H1 (cell line): ENCODE measurements around the gene MYO1A. TPM values are rescaled to one million over a fixed set of nuclear protein-coding genes. Genes with fewer than 3 reads are reported as not detected.

Source experiments
- CTCF ChIA-PET: fragments of 300-600 bp; sonication (Branson Sonifier 250); formaldehyde crosslinking; loops from one replicate; lab custom pipeline; 2021; ENCODE audit not compliant: partially characterized antibody; lab: Charles Lee
- POLR2A ChIA-PET: fragments of 300-600 bp; sonication (Branson Sonifier 250); formaldehyde crosslinking; loops from one replicate; lab custom pipeline; 2021; ENCODE audit warnings: inconsistent platforms; ENCODE audit not compliant: partially characterized antibody; lab: Charles Lee
- DNase-seq, 2 experiments: peaks; one replicate each; pipeline versions ENCODE4 v3.0.0 to v3.0.0-alpha.2; 2010 to 2022; ENCODE audit warnings: low spot score in 2 of 2, low read depth in 1 of 2, mixed read lengths in 1 of 2
- FAIRE-seq: peaks from 2 replicates; lab custom pipeline; 2011; peaks lifted over from hg19 to GRCh38; lab: Jason Lieb, UNC
- H2AFZ ChIP-seq: 2 replicates; pipeline ENCODE4 v1.8.1; 2012; ENCODE audit warnings: low read length, inconsistent platforms
- H2AK5ac ChIP-seq: 2 replicates; pipeline ENCODE4 v1.6.1; 2013; ENCODE audit warnings: low read depth, low read length
- H2BK120ac ChIP-seq: replicated peaks from 2 replicates; pipeline ENCODE3; 2013; ENCODE audit warnings: low read depth, low read length, inconsistent platforms
- H2BK12ac ChIP-seq: 2 replicates; pipeline ENCODE4 v1.6.1; 2013; ENCODE audit warnings: low read depth, low read length
- H2BK15ac ChIP-seq: 2 replicates; pipeline ENCODE4 v1.6.1; 2013; ENCODE audit warnings: low read length
- H2BK20ac ChIP-seq: 2 replicates; pipeline ENCODE4 v1.6.1; 2013; ENCODE audit warnings: low read length
- H2BK5ac ChIP-seq: 2 replicates; pipeline ENCODE4 v1.6.1; 2013; ENCODE audit warnings: low read depth, low read length
- H3K14ac ChIP-seq: 2 replicates; pipeline ENCODE4 v1.6.1; 2013; ENCODE audit warnings: inconsistent platforms; ENCODE audit not compliant: insufficient read length
- H3K18ac ChIP-seq: 2 replicates; pipeline ENCODE4 v1.6.1; 2013; ENCODE audit warnings: low read length; ENCODE audit errors: extremely low read depth
- H3K23ac ChIP-seq: 2 replicates; pipeline ENCODE4 v1.6.1; 2013; ENCODE audit warnings: inconsistent platforms; ENCODE audit not compliant: insufficient read length
- H3K23me2 ChIP-seq: 2 replicates; pipeline ENCODE4 v1.6.1; 2013; ENCODE audit warnings: low read depth, low read length
- H3K27ac ChIP-seq: 2 replicates; pipeline ENCODE4 v1.6.1; 2011; ENCODE audit warnings: low read depth, low read length, inconsistent platforms
- H3K27me3 ChIP-seq, 4 experiments: replicated peaks in 1 of 4; 1 replicate in 1 of 4; 2 replicates in 3 of 4; pipeline versions ENCODE4 v1.6.1 to v1.8.1; 2011 to 2013; ENCODE audit warnings: low read length in 3 of 4, mild to moderate bottlenecking in 3 of 4, inconsistent platforms in 2 of 4, mixed read lengths in 2 of 4, moderate library complexity in 1 of 4; ENCODE audit not compliant: control insufficient read depth in 3 of 4, insufficient read depth in 3 of 4; ENCODE audit errors: extremely low read depth in 1 of 4
- H3K36me3 ChIP-seq, 4 experiments: 2 replicates each; pipeline versions ENCODE4 v1.6.1 to v1.8.1; 2011 to 2013; ENCODE audit warnings: mild to moderate bottlenecking in 4 of 4, low read length in 3 of 4, moderate library complexity in 2 of 4, control low read depth in 1 of 4, inconsistent platforms in 1 of 4; ENCODE audit not compliant: insufficient read depth in 4 of 4, control insufficient read depth in 2 of 4
- H3K4ac ChIP-seq: replicated peaks from 2 replicates; pipeline ENCODE3; 2013; ENCODE audit warnings: low read length, low read depth, mixed read lengths, inconsistent platforms; ENCODE audit not compliant: insufficient read length
- H3K4me1 ChIP-seq, 4 experiments: replicated peaks in 1 of 4; 1 replicate in 1 of 4; 2 replicates in 3 of 4; pipeline versions ENCODE4 v1.6.1 to v1.8.1; 2011 to 2013; ENCODE audit warnings: low read length in 3 of 4, inconsistent platforms in 2 of 4, mixed read lengths in 1 of 4; ENCODE audit not compliant: insufficient read depth in 4 of 4, control insufficient read depth in 3 of 4
- H3K4me2 ChIP-seq, 2 experiments: 2 replicates each; pipeline versions ENCODE4 v1.6.1 to v1.8.1; 2011 to 2013; ENCODE audit warnings: low read depth in 2 of 2, low read length in 2 of 2, control low read depth in 1 of 2, inconsistent platforms in 1 of 2, mild to moderate bottlenecking in 1 of 2; ENCODE audit not compliant: insufficient read depth in 1 of 2
- H3K4me3 ChIP-seq, 4 experiments: fragments of 200-600, 300-600 bp in 1 of 4; sonication (generic), shearing (Covaris generic), sonication (Bioruptor Twin) in 1 of 4; 2 replicates each; pipeline versions ENCODE4 v1.5.1 to v1.8.1; 2011 to 2016; ENCODE audit warnings: low read length in 4 of 4, low read depth in 3 of 4, control low read depth in 2 of 4, inconsistent platforms in 2 of 4, mild to moderate bottlenecking in 2 of 4, mixed read lengths in 1 of 4, moderate library complexity in 1 of 4; ENCODE audit not compliant: insufficient read depth in 2 of 4; ENCODE audit errors: extremely low read depth in 1 of 4
- H3K56ac ChIP-seq: replicated peaks from 2 replicates; pipeline ENCODE3; 2013; ENCODE audit warnings: low read depth, mild to moderate bottlenecking, mixed read lengths, low read length, inconsistent platforms; ENCODE audit not compliant: insufficient read length
- H3K79me1 ChIP-seq: 2 replicates; pipeline ENCODE4 v1.6.1; 2013; ENCODE audit warnings: low read depth, low read length, control low read depth
- H3K79me2 ChIP-seq, 2 experiments: 2 replicates each; pipeline versions ENCODE4 v1.6.1 to v1.8.1; 2012 to 2013; ENCODE audit warnings: low read length in 2 of 2, mild to moderate bottlenecking in 2 of 2, inconsistent platforms in 1 of 2; ENCODE audit not compliant: insufficient read depth in 2 of 2, control insufficient read depth in 1 of 2
- H3K9ac ChIP-seq, 4 experiments: replicated peaks in 1 of 4; 1 replicate in 1 of 4; 2 replicates in 3 of 4; pipeline versions ENCODE4 v1.6.1 to v1.8.1; 2011 to 2013; ENCODE audit warnings: low read depth in 3 of 4, low read length in 3 of 4, control low read depth in 2 of 4, mild to moderate bottlenecking in 2 of 4, moderate library complexity in 2 of 4, inconsistent platforms in 1 of 4; ENCODE audit errors: extremely low read depth in 1 of 4
- H3K9me3 ChIP-seq, 2 experiments: 2 replicates each; pipeline versions ENCODE4 v1.6.1 to v1.8.1; 2012 to 2013; ENCODE audit warnings: mild to moderate bottlenecking in 2 of 2, moderate library complexity in 2 of 2, control low read depth in 1 of 2, inconsistent platforms in 1 of 2, low read depth in 1 of 2, low read length in 1 of 2, mixed read lengths in 1 of 2; ENCODE audit not compliant: insufficient read depth in 2 of 2
- H4K20me1 ChIP-seq, 2 experiments: replicated peaks in 1 of 2; 2 replicates each; pipeline versions ENCODE3 to v1.8.1; 2011 to 2013; ENCODE audit warnings: inconsistent platforms in 2 of 2, low read length in 2 of 2, mild to moderate bottlenecking in 1 of 2; ENCODE audit not compliant: insufficient read depth in 2 of 2, control insufficient read depth in 1 of 2
- H4K5ac ChIP-seq: 2 replicates; pipeline ENCODE4 v1.6.1; 2013; ENCODE audit warnings: low read length, low read depth, mixed read lengths, inconsistent platforms; ENCODE audit not compliant: insufficient read length
- H4K8ac ChIP-seq: 2 replicates; pipeline ENCODE4 v1.8.0; 2013; ENCODE audit warnings: mild to moderate bottlenecking, moderate library complexity, low read length, inconsistent platforms; ENCODE audit not compliant: insufficient read depth; ENCODE audit errors: extremely low read depth
- H4K91ac ChIP-seq: replicated peaks from 2 replicates; pipeline ENCODE3; 2013; ENCODE audit warnings: low read length, mixed read lengths, inconsistent platforms; ENCODE audit not compliant: insufficient read length
- RAD21 ChIP-seq, 2 experiments: IDR thresholded peaks in 1 of 2; conservative IDR thresholded peaks in 1 of 2; 2 replicates each; pipeline ENCODE4 v1.6.1; 2011; ENCODE audit warnings: low read depth in 2 of 2, low read length in 2 of 2, improper control_type of control experiment in 1 of 2, inconsistent platforms in 1 of 2, mild to moderate bottlenecking in 1 of 2, moderate library complexity in 1 of 2
- ZNF274 ChIP-seq: IDR thresholded peaks from 2 replicates; pipeline ENCODE4 v1.7.0; 2012; ENCODE audit warnings: low read length, borderline replicate concordance; ENCODE audit errors: extremely low read depth
- polyA plus RNA-seq, 7 experiments: library from polyadenylated mRNA; depleted of rRNA in 3 of 7; stranded (reverse) in 5 of 7; unstranded in 2 of 7; fragments of >200 nt in 5 of 7; fragments of 200-250 nt in 2 of 7; gene quantifications; 1 replicate in 5 of 7; 2 replicates in 1 of 7; 4 replicates in 1 of 7; pipeline versions ENCODE4 v1.2.1 to v1.2.3, GENCODE V29; 2011 to 2013; ENCODE audit warnings: missing spikeins in 2 of 7, mixed read lengths in 2 of 7
- total RNA-seq: library from RNA; stranded (reverse); fragmentation: NEBNext Ultra II Directional; extraction: Animal tissue kit (Norgen Biotek cat#: 25700); gene quantifications from 2 replicates; pipeline ENCODE4 v1.2.1, GENCODE V29; 2021
- TF ChIP-seq, protein P1 (sequence below), 3 experiments: IDR thresholded peaks; 1 replicate in 2 of 3; 2 replicates in 1 of 3; pipeline versions ENCODE4 v1.5.1 to v1.6.1; 2011; ENCODE audit warnings: low read length in 3 of 3, mild to moderate bottlenecking in 3 of 3, inconsistent platforms in 2 of 3, low read depth in 1 of 3, moderate library complexity in 1 of 3; ENCODE audit not compliant: insufficient read depth in 1 of 3; ENCODE audit errors: control extremely low read depth in 1 of 3

The MYO1A gene
- total and polyA plus RNA-seq, 2 of the 8 experiments (the other 6 are each of a cell fraction or from before 2014, with no cell fraction given): 0.54 to 0.77 TPM

DNA sequence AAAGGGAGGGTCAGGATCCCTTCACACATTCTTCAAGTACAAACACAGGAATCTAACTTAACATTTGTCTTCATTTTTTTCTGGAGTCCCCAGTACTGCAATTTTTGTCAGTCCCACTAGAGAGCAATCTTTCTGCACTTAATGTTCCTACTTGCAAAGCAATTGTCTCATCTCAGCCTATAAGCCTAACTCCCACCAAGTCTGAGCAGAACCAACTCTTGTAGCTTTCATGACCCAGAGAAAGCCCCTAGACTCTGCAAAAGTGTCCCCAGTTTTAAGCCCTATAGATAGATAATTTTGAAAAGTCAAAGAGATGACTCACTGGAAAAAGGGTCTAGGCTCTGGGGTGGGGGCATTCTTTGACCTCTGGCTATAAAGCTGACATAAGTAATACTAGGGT lies 41.8 kb downstream of the MYO1A start:
- Histone ChIP-seq H2BK15ac (no peak overlapping the region), H2BK5ac (no peak overlapping the region), H2BK120ac (no peak overlapping the region), H4K20me1 (peaks cover 0 to under 1% of the 10 kb centered on the region in 2 experiments), H4K8ac (no peak overlapping the region), H3K4ac (no peak overlapping the region), H3K4me1 (peaks cover 2 to 15% (median 11%) of the 10 kb centered on the region in 4 experiments), H3K4me3 (no peak overlapping the region), H3K14ac (no peak overlapping the region), H2BK12ac (no peak overlapping the region), H3K79me1 (peaks cover 9% of the 10 kb centered on the region; the same call in 1 of the 2 replicates), H3K27ac (no peak overlapping the region), H3K56ac (no peak overlapping the region), H3K36me3 (peaks cover 12 to 15% (median 14%) of the 10 kb centered on the region in 4 experiments), H3K4me2 (no peak overlapping the region), H3K9ac (no peak overlapping the region), H2AK5ac (no peak overlapping the region), H3K23ac (no peak overlapping the region), H4K91ac (no peak overlapping the region), H3K23me2 (no peaks in the 10 kb centered on the region; the same call in 1 of the 2 replicates), H3K9me3 (no peaks in the 10 kb centered on the region), H2AFZ (no peak overlapping the region), H4K5ac (no peak overlapping the region), H3K18ac (no peak overlapping the region), H3K79me2 (peaks cover 0 to 27% of the 10 kb centered on the region in 2 experiments), H3K27me3 (no peaks in the 10 kb centered on the region), H2BK20ac (no peak overlapping the region)
- ChIA-PET CTCF (interaction anchor here (0.6 to 10.1 kb wide), 29 partner anchors 11 to 254 kb away, joined by 3 to 95 read pairs (median 4); partner anchors contain the start of genes MYO1A and TAC3), POLR2A (interaction anchor here (0.5 to 3.7 kb wide), 4 partner anchors 43 to 283 kb away, joined by 3 to 17 read pairs (median 4); partner anchors contain the start of genes NACA and STAT6)
- FAIRE-seq (no peak), DNase-seq (no peak)
- TF ChIP-seq ZNF274 (no peak), RAD21 (IDR thresholded peaks at IDR 0.05 in 1 of 2, conservative IDR thresholded peaks at IDR 0.05 in 1 of 2; ENCODE audit: low read depth in 2 of 2, low read length in 2 of 2) (peak; percentile 73 to 76)
- TF ChIP-seq, protein P1, sequence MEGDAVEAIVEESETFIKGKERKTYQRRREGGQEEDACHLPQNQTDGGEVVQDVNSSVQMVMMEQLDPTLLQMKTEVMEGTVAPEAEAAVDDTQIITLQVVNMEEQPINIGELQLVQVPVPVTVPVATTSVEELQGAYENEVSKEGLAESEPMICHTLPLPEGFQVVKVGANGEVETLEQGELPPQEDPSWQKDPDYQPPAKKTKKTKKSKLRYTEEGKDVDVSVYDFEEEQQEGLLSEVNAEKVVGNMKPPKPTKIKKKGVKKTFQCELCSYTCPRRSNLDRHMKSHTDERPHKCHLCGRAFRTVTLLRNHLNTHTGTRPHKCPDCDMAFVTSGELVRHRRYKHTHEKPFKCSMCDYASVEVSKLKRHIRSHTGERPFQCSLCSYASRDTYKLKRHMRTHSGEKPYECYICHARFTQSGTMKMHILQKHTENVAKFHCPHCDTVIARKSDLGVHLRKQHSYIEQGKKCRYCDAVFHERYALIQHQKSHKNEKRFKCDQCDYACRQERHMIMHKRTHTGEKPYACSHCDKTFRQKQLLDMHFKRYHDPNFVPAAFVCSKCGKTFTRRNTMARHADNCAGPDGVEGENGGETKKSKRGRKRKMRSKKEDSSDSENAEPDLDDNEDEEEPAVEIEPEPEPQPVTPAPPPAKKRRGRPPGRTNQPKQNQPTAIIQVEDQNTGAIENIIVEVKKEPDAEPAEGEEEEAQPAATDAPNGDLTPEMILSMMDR (IDR thresholded peaks at IDR 0.05; ENCODE audit: control extremely low read depth in 1 of 3, insufficient read depth in 1 of 3, low read depth in 1 of 3, low read length in 3 of 3): peak in 2 of 3 experiments; percentile 53 to 60; a peak in 3 of 4 replicates
